Gastroesophageal sphincter (tissue), 4 donors: ENCODE data around the gene LGALS3BP. TPM values are rescaled to one million over a fixed set of nuclear protein-coding genes. Genes with fewer than 3 reads are reported as not detected.
"Not testable (repeated sequence)": the region's sequence is repeated elsewhere in the genome, so short reads cannot be mapped to it uniquely, and the experiment has no call there.

ENCODE experiments used
- ATAC-seq: fragments of 150-250 bp; one replicate; pipeline ENCODE4 v1.9.1; 2016; ENCODE audit warnings: mild to moderate bottlenecking, moderate library complexity
- H3K27ac ChIP-seq, 4 donors: fragments of 200-600 bp; sonication (generic) in 3 of 4; 1 replicate in 3 of 4; 2 replicates in 1 of 4; pipeline ENCODE4 v1.5.1; 2016 to 2019
- H3K27me3 ChIP-seq: fragments of 200-600 bp; sonication (generic); one replicate; pipeline ENCODE4 v1.5.1; 2019
- H3K36me3 ChIP-seq, 2 donors: fragments of 200-600 bp; sonication (generic); one replicate each; pipeline ENCODE4 v1.5.1; 2019; ENCODE audit warnings: control low read depth in 1 of 2
- H3K4me1 ChIP-seq, 3 donors: fragments of 200-600 bp; sonication (generic); 1 replicate in 2 of 3; 2 replicates in 1 of 3; pipeline ENCODE4 v1.5.1; 2016 to 2019; ENCODE audit warnings: control low read depth in 2 of 3
- H3K4me3 ChIP-seq, 2 donors: fragments of 200-600 bp; sonication (generic); one replicate each; pipeline ENCODE4 v1.5.1; 2019; ENCODE audit warnings: mild to moderate bottlenecking in 1 of 2, moderate library complexity in 1 of 2
- H3K9me3 ChIP-seq, 3 donors: fragments of 200-600 bp; sonication (generic); one replicate each; pipeline ENCODE4 v1.5.1; 2017 to 2019; ENCODE audit warnings: control low read depth in 2 of 3
- EP300 ChIP-seq: sonication (generic); formaldehyde crosslinking; IDR thresholded peaks from one replicate; pipeline ENCODE4 v1.6.1; 2017; ENCODE audit warnings: antibody characterized with exemption, mild to moderate bottlenecking
- POLR2A ChIP-seq, 2 donors: fragments of 450-650 bp; IDR thresholded peaks; one replicate each; pipeline ENCODE4 v1.6.1; 2017; ENCODE audit warnings: antibody characterized with exemption in 2 of 2, mild to moderate bottlenecking in 2 of 2, moderate library complexity in 1 of 2
- POLR2AphosphoS5 ChIP-seq: sonication (generic); formaldehyde crosslinking; IDR thresholded peaks from one replicate; pipeline ENCODE4 v1.6.1; 2017; ENCODE audit warnings: antibody characterized with exemption
- WGBS, 2 donors: methylation state at CpG; one replicate each; pipeline ENCODE4 v1.1.5; 2018; ENCODE audit warnings: low coverage in 1 of 2; 5-methylcytosine and 5-hydroxymethylcytosine counted together
- total RNA-seq, 4 donors: library from RNA; depleted of rRNA; stranded (reverse); fragments of >200 nt; gene quantifications; one replicate each; pipeline ENCODE4 v1.1.0, GENCODE V29; 2016
- TF ChIP-seq, protein P1 (sequence below), 4 experiments: fragments of 200-600 bp in 2 of 4; fragments of 450-650 bp in 2 of 4; sonication (generic) in 1 of 4; IDR thresholded peaks; one replicate each; pipeline ENCODE4 v1.5.1; 2017 to 2019; ENCODE audit warnings: antibody characterized with exemption in 4 of 4, mild to moderate bottlenecking in 2 of 4, moderate library complexity in 2 of 4

The LGALS3BP gene
- total RNA-seq, 4 donors from 2014 or later, result 101 to 260 (median 166) TPM

DNA sequence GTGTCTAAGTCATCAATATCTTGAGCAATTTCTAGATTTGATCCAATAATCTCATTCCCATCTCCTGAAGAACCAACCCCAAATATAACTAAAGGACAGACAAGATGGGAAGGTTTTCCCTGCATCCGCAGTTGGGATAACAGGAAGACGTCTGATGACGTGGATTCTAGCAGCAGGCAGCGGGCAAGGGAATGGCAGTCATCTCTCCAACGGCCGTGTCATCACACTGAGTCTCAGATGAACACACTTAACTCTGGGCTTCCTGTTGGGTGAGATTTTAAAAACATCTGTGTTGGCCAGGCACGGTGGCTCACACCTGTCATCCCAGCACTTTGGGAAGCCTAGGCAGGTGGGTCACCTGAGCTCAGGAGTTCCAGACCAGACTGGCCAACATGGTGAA lies 33.6 kb downstream of the LGALS3BP start:
- H3K9me3 ChIP-seq, result peaks cover 0 to 14% (median 0%) of the 10 kb centered on the region in 3 donors
- ATAC-seq, result no peak
- no peak overlapping the region for H3K4me3 ChIP-seq
- 86 to 93% methylated on average over 3 to 6 of the region's 7 CpGs for WGBS, 2 donors
- TF ChIP-seq EP300, result no peak
- TF ChIP-seq POLR2AphosphoS5, result no peak
- TF ChIP-seq POLR2A (IDR thresholded peaks at IDR 0.05), result no peak
- TF ChIP-seq, protein P1, sequence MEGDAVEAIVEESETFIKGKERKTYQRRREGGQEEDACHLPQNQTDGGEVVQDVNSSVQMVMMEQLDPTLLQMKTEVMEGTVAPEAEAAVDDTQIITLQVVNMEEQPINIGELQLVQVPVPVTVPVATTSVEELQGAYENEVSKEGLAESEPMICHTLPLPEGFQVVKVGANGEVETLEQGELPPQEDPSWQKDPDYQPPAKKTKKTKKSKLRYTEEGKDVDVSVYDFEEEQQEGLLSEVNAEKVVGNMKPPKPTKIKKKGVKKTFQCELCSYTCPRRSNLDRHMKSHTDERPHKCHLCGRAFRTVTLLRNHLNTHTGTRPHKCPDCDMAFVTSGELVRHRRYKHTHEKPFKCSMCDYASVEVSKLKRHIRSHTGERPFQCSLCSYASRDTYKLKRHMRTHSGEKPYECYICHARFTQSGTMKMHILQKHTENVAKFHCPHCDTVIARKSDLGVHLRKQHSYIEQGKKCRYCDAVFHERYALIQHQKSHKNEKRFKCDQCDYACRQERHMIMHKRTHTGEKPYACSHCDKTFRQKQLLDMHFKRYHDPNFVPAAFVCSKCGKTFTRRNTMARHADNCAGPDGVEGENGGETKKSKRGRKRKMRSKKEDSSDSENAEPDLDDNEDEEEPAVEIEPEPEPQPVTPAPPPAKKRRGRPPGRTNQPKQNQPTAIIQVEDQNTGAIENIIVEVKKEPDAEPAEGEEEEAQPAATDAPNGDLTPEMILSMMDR (IDR thresholded peaks at IDR 0.05), result no peak
- H3K27ac ChIP-seq, result no peak overlapping the region
- no peaks in the 10 kb centered on the region for H3K36me3 ChIP-seq
- no peaks in the 10 kb centered on the region for H3K27me3 ChIP-seq
- H3K4me1 ChIP-seq, result no peaks in the 10 kb centered on the region

DNA sequence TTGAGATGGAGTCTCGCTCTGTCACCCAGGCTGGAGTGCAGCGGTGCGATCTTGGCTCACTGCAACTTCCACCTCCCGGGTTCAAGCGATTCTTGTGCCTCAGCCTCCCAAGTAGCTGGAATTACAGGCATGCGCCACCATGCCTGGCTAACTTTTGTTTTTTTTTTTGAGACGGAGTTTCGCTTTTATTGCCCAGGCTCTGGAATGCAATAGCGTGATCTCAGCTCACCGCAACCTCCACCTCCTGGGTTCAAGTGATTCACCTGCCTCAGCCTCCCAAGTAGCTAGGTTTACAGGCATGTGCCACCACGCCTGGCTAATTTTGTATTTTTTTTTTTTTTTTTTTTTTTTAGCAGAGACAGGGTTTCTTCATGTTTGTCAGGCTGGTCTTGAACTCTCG lies 34.3 kb downstream of the LGALS3BP start:
- not testable (repeated sequence) for H3K27me3 ChIP-seq, H3K36me3 ChIP-seq, ATAC-seq, H3K27ac ChIP-seq, H3K4me3 ChIP-seq, H3K9me3 ChIP-seq, H3K4me1 ChIP-seq
- WGBS, 2 donors, result 90 to 93% methylated on average over 3 to 11 of the region's 12 CpGs

GRCh38 chr17:78944956-78945355 lies 34.8 kb downstream of the LGALS3BP start:
- TF ChIP-seq POLR2A (IDR thresholded peaks at IDR 0.05), result no peak
- TF ChIP-seq POLR2AphosphoS5, result no peak
- no peak for TF ChIP-seq EP300
- TF ChIP-seq, protein P1 (IDR thresholded peaks at IDR 0.05), result no peak
- ATAC-seq, result no peak

DNA sequence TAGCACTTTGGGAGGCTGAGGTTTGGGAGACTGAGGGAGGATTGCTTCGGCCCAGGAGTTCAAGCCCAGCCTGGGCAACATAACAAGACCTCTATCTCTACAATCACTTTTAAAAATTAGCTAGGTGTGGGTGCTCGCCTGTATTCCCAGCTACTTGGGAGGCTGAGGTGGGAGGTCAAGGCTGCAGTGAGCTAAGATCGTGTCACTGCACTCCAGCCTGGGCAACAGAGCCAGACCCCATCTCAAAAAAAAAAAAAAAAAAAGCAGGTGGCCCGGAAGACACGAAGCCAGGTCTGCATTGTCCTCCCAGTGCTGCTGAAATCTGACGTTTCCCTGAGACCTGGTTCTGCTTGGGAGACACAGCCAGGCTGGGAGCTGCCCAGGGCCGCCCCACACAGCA lies 35.7 kb downstream of the LGALS3BP start:
- 76 to 83% methylated on average over 1 to 4 of the region's 7 CpGs for WGBS, 2 donors
- no peak overlapping the region for H3K27ac ChIP-seq
- no peaks in the 10 kb centered on the region for H3K27me3 ChIP-seq
- no peaks in the 10 kb centered on the region for H3K9me3 ChIP-seq
- TF ChIP-seq EP300 (no peak), POLR2AphosphoS5 (no peak), POLR2A (IDR thresholded peaks at IDR 0.05) (no peak)
- TF ChIP-seq, protein P1 (IDR thresholded peaks at IDR 0.05), result no peak
- H3K36me3 ChIP-seq, result no peaks in the 10 kb centered on the region
- H3K4me1 ChIP-seq, result no peaks in the 10 kb centered on the region
- no peak for ATAC-seq
- H3K4me3 ChIP-seq, result no peak overlapping the region

More at GRCh38 chr17:78944956-78945355, 34.8 kb downstream of the LGALS3BP start:
- Histone ChIP-seq H3K4me1 (no peaks in the 10 kb centered on the region), H3K9me3 (peaks cover 0 to 2% (median 0%) of the 10 kb centered on the region in 3 donors), H3K27ac (no peak overlapping the region), H3K4me3 (no peak overlapping the region), H3K36me3 (no peaks in the 10 kb centered on the region), H3K27me3 (no peaks in the 10 kb centered on the region)
- WGBS, 2 donors, result 63 to 87% methylated on average over 6 of the region's 10 CpGs

DNA sequence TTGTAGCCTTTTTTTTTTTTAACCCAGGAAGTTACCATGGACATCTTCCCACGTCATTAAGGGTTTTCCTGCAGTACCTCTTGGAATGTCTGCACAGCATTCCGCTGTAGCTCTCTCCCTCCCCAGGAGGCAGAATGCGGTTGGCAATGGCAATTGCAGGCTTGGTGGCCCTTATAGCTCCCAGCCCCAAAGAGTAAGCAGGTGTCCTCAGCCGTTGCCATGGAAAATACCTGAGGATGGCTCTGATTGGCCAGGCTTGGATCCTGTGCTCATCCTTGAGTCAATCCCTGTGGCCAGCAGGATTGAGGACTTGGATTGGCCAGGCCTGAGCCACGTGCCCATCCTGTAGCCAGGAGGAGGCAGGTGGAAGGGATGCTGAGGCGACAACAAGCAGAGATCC lies 39.0 kb downstream of the LGALS3BP start:
- H3K9me3 ChIP-seq, result no peaks in the 10 kb centered on the region
- ATAC-seq, result no peak
- no peaks in the 10 kb centered on the region for H3K27me3 ChIP-seq
- 61 to 69% methylated on average over 2 to 4 of the region's 6 CpGs for WGBS, 2 donors
- TF ChIP-seq, protein P1 (IDR thresholded peaks at IDR 0.05), result no peak
- TF ChIP-seq POLR2A (IDR thresholded peaks at IDR 0.05), result no peak
- no peak for TF ChIP-seq EP300
- TF ChIP-seq POLR2AphosphoS5, result no peak
- H3K4me3 ChIP-seq, result no peak overlapping the region
- no peaks in the 10 kb centered on the region for H3K36me3 ChIP-seq
- H3K27ac ChIP-seq, result no peak overlapping the region
- H3K4me1 ChIP-seq, result peaks cover 0 to 10% (median 3%) of the 10 kb centered on the region in 3 donors
